H9 (cell line): ENCODE data around the gene ISX. TPM values are rescaled to one million over a fixed set of nuclear protein-coding genes. Genes with fewer than 3 reads are reported as not detected.

Source experiments
- DNase-seq: peaks from one replicate; pipeline ENCODE4 v3.0.0-alpha.2; 2017
- H2AFZ ChIP-seq: one replicate; pipeline ENCODE4 v1.6.1; 2013; ENCODE audit warnings: mild to moderate bottlenecking, low read length, control low read depth, moderate library complexity
- H2AK5ac ChIP-seq: 2 replicates; pipeline ENCODE4 v1.6.1; 2013; ENCODE audit warnings: low read length, control low read depth, mixed read lengths; ENCODE audit not compliant: insufficient read length
- H2BK120ac ChIP-seq: one replicate; pipeline ENCODE4 v1.6.1; 2013; ENCODE audit warnings: low read depth, mild to moderate bottlenecking, low read length, control low read depth, inconsistent platforms; ENCODE audit not compliant: poor library complexity, severe bottlenecking
- H2BK12ac ChIP-seq: 2 replicates; pipeline ENCODE4 v1.6.1; 2013; ENCODE audit warnings: low read length, control low read depth, mixed read lengths, low read depth; ENCODE audit not compliant: insufficient read length
- H2BK15ac ChIP-seq: 2 replicates; pipeline ENCODE4 v1.6.1; 2013; ENCODE audit warnings: low read depth, low read length, control low read depth
- H2BK20ac ChIP-seq: one replicate; pipeline ENCODE4 v1.6.1; 2013; ENCODE audit warnings: low read depth, mild to moderate bottlenecking, low read length, control low read depth, inconsistent platforms; ENCODE audit not compliant: poor library complexity, severe bottlenecking
- H2BK5ac ChIP-seq: 2 replicates; pipeline ENCODE4 v1.6.1; 2013; ENCODE audit warnings: low read length, control low read depth, mixed read lengths; ENCODE audit not compliant: insufficient read length
- H3K14ac ChIP-seq: 2 replicates; pipeline ENCODE4 v1.6.1; 2013; ENCODE audit warnings: low read length, control low read depth; ENCODE audit not compliant: insufficient read depth
- H3K18ac ChIP-seq: 2 replicates; pipeline ENCODE4 v1.6.1; 2013; ENCODE audit warnings: low read depth, mild to moderate bottlenecking, mixed read lengths, low read length, control low read depth; ENCODE audit not compliant: insufficient read length
- H3K23ac ChIP-seq: 2 replicates; pipeline ENCODE4 v1.6.1; 2013; ENCODE audit warnings: low read length, control low read depth, mixed read lengths, low read depth; ENCODE audit not compliant: insufficient read length
- H3K23me2 ChIP-seq: 2 replicates; pipeline ENCODE4 v1.6.1; 2013; ENCODE audit warnings: low read depth, mild to moderate bottlenecking, mixed read lengths, low read length, control low read depth; ENCODE audit not compliant: insufficient read length, poor library complexity, severe bottlenecking
- H3K27ac ChIP-seq: 2 replicates; pipeline ENCODE4 v1.5.1; 2013; ENCODE audit warnings: low read length, control low read depth, mixed read lengths, low read depth; ENCODE audit not compliant: insufficient read length
- H3K27me3 ChIP-seq: 2 replicates; pipeline ENCODE4 v1.6.1; 2013; ENCODE audit warnings: low read length, control low read depth, inconsistent platforms; ENCODE audit not compliant: insufficient read depth
- H3K4ac ChIP-seq: 2 replicates; pipeline ENCODE4 v1.6.1; 2013; ENCODE audit warnings: low read depth, mild to moderate bottlenecking, control low read depth, inconsistent platforms, low read length, moderate library complexity
- H3K4me1 ChIP-seq: 2 replicates; pipeline ENCODE4 v1.6.1; 2013; ENCODE audit warnings: low read length, control low read depth, inconsistent platforms; ENCODE audit not compliant: insufficient read depth
- H3K4me2 ChIP-seq: 2 replicates; pipeline ENCODE4 v1.6.1; 2013; ENCODE audit warnings: low read length, control low read depth, mixed read lengths; ENCODE audit not compliant: insufficient read length, insufficient read depth
- H3K56ac ChIP-seq: 2 replicates; pipeline ENCODE4 v1.6.1; 2013; ENCODE audit warnings: low read depth, mild to moderate bottlenecking, mixed read lengths, low read length, control low read depth; ENCODE audit not compliant: insufficient read length
- H3K79me1 ChIP-seq: 2 replicates; pipeline ENCODE4 v1.6.1; 2013; ENCODE audit warnings: low read depth, mild to moderate bottlenecking, moderate library complexity, low read length, control low read depth, inconsistent platforms; ENCODE audit not compliant: insufficient read depth, poor library complexity, severe bottlenecking
- H3K79me2 ChIP-seq: 2 replicates; pipeline ENCODE4 v1.6.1; 2013; ENCODE audit warnings: low read length, control low read depth, inconsistent platforms; ENCODE audit not compliant: insufficient read depth
- H3K9ac ChIP-seq: 2 replicates; pipeline ENCODE4 v1.6.1; 2013; ENCODE audit warnings: low read length, control low read depth, mixed read lengths; ENCODE audit not compliant: insufficient read length; ENCODE audit errors: extremely low read depth
- H3K9me3 ChIP-seq: one replicate; pipeline ENCODE4 v1.6.1; 2013; ENCODE audit warnings: low read depth, low read length, inconsistent platforms; ENCODE audit not compliant: control insufficient read depth
- H3T11ph ChIP-seq: one replicate; pipeline ENCODE4 v1.6.1; 2013; ENCODE audit warnings: mild to moderate bottlenecking, low read length, control low read depth, inconsistent platforms
- H4K20me1 ChIP-seq: one replicate; pipeline ENCODE4 v1.6.1; 2013; ENCODE audit not compliant: control insufficient read depth, insufficient read length, insufficient read depth
- H4K5ac ChIP-seq: 2 replicates; pipeline ENCODE4 v1.6.1; 2013; ENCODE audit warnings: low read depth, mild to moderate bottlenecking, mixed read lengths, low read length, control low read depth; ENCODE audit not compliant: insufficient read length
- H4K8ac ChIP-seq: replicated peaks from 2 replicates; pipeline ENCODE4 v1.6.1; 2013; ENCODE audit warnings: low read length, control low read depth, mixed read lengths, low read depth; ENCODE audit not compliant: insufficient read length
- H4K91ac ChIP-seq: 2 replicates; pipeline ENCODE4 v1.6.1; 2013; ENCODE audit warnings: low read depth, mild to moderate bottlenecking, moderate library complexity, mixed read lengths, low read length, control low read depth; ENCODE audit not compliant: insufficient read length
- H3K27ac Mint-ChIP-seq, 3 experiments: 2 replicates in 2 of 3; 3 replicates in 1 of 3; pipeline ENCODE4 v1.8.0; 2020 to 2021; ENCODE audit warnings: mixed read lengths in 3 of 3, mild to moderate bottlenecking in 1 of 3, moderate library complexity in 1 of 3
- H3K27me3 Mint-ChIP-seq: 2 replicates; pipeline ENCODE4 v1.8.0; 2021; ENCODE audit warnings: low read depth, mild to moderate bottlenecking, moderate library complexity, mixed read lengths
- H3K36me3 Mint-ChIP-seq, 3 experiments: 2 replicates in 2 of 3; 3 replicates in 1 of 3; pipeline ENCODE4 v1.8.0; 2020 to 2021; ENCODE audit warnings: low read depth in 3 of 3, mixed read lengths in 3 of 3; ENCODE audit not compliant: insufficient read depth in 1 of 3
- H3K4me1 Mint-ChIP-seq, 2 experiments: 2 replicates each; pipeline ENCODE4 v1.8.0; 2020; ENCODE audit warnings: mixed read lengths in 2 of 2
- H3K4me3 Mint-ChIP-seq, 2 experiments: 2 replicates in 1 of 2; 3 replicates in 1 of 2; pipeline ENCODE4 v1.8.0; 2020 to 2021; ENCODE audit warnings: mild to moderate bottlenecking in 2 of 2, mixed read lengths in 2 of 2, moderate library complexity in 1 of 2
- H3K9me3 Mint-ChIP-seq, 2 experiments: 2 replicates in 1 of 2; 3 replicates in 1 of 2; pipeline ENCODE4 v1.8.0; 2020; ENCODE audit warnings: mild to moderate bottlenecking in 2 of 2, mixed read lengths in 2 of 2, moderate library complexity in 1 of 2
- CTCF ChIP-seq: fragments of 200-600 bp; sonication (generic); conservative IDR thresholded peaks from 3 replicates; pipeline ENCODE4 v1.8.0; 2021; ENCODE audit warnings: antibody characterized with exemption, mild to moderate bottlenecking
- WGBS: extraction: QIAGEN DNeasy Blood & Tissue Kit; methylation state at CpG from one replicate; pipeline ENCODE4 v1.1.7; 2013; ENCODE audit warnings: missing lambda C conversion rate, low lambda C conversion rate, mixed read lengths; ENCODE audit not compliant: insufficient read length; ENCODE audit errors: extremely low coverage; 5-methylcytosine and 5-hydroxymethylcytosine counted together
- total RNA-seq: library from RNA; stranded (reverse); gene quantifications from 2 replicates; pipeline ENCODE4 v1.2.1, GENCODE V29; 2021

Gene ISX
- total RNA-seq, 1 experiment from 2014 or later: not detected

DNA sequence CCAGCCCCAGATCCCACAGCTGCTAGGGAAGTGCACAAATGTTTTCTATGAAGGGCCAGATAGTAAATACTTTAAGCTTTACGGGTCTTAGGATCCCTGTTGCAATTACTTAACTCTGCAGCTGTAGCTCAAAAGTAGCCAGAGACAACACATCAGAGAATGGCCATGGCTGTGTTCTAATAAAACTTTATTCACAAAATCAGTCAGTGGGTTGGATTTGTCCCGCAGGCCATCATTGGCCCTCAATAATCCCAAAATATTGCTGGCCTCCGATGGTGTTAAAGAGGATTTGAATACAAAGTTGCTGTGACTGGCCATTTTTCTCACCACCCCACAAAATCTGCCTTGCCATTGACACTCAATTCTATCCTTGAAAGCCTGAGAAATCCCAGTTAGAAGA is 49.6 kb downstream of the ISX start:
- Histone ChIP-seq H2BK5ac (no peak overlapping the region), H3K27me3 (no peaks in the 10 kb centered on the region), H2BK120ac (no peak overlapping the region), H3K4me2 (no peak overlapping the region), H2BK20ac (no peak overlapping the region), H3K79me2 (no peaks in the 10 kb centered on the region), H3K9me3 (no peaks in the 10 kb centered on the region), H3K27ac (no peak overlapping the region), H2BK15ac (no peak overlapping the region), H3K9ac (no peak overlapping the region), H3K14ac (no peak overlapping the region), H2AK5ac (no peak overlapping the region), H3K4me1 (no peaks in the 10 kb centered on the region), H4K5ac (no peak overlapping the region), H3K23ac (no peak overlapping the region), H2BK12ac (no peak overlapping the region), H3K4ac (no peak overlapping the region), H2AFZ (no peak overlapping the region), H4K20me1 (no peaks in the 10 kb centered on the region), H3K56ac (no peak overlapping the region), H4K8ac (no peak overlapping the region), H3T11ph (no peak overlapping the region), H3K18ac (no peak overlapping the region), H3K79me1 (no peaks in the 10 kb centered on the region), H3K23me2 (no peaks in the 10 kb centered on the region), H4K91ac (no peak overlapping the region)
- H3K4me1 Mint-ChIP-seq: peaks cover 4% of the 10 kb centered on the region in 2 experiments; a peak in 2 of 4 replicates
- H3K27me3 Mint-ChIP-seq: peaks cover 22% of the 10 kb centered on the region
- H3K4me3 Mint-ChIP-seq: no peak overlapping the region
- no peaks in the 10 kb centered on the region for H3K9me3 Mint-ChIP-seq
- DNase-seq: no peak
- no CpG with 5 or more reads among the region's 3 CpGs for WGBS
- H3K36me3 Mint-ChIP-seq: no peaks in the 10 kb centered on the region
- no peak for TF ChIP-seq CTCF
- H3K27ac Mint-ChIP-seq: no peak overlapping the region
